ENCODE data around the gene LIN37. TPM values are rescaled to one million over a fixed set of nuclear protein-coding genes. Genes with fewer than 3 reads are reported as not detected.

LIN37 gene
- total and polyA plus RNA-seq, 2 experiments from 2014 or later = 4.3 to 6.8 TPM

DNA sequence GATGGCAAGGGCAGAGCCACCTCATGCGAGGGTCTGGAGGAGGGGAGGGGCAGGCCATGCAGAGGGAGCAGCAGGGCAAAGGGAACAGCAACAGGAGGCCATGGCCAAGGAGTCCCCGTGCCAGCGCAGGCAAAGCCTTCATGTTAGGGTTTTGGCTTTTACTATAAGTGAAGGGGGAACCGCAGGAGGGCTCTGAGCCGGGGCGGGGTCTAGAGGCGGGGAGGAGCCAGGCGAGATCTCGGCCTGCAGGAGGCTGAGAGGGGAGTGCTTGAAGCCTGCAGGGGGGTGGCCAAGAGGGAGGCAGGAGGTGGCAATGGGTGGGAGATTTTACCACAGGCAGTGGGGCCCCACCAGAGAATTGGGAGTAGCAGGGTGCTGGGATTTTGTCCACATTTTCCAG is 33.3 kb downstream of the LIN37 start:
- H3K4me3 ChIP-seq = no peak overlapping the region
- H3F3A ChIP-seq (replicated peaks; ENCODE audit: low read depth) = 0 out of 2 replicates have a peak, but pooled peaks cover 3% of the 10 kb centered on the region
- no peaks in the 10 kb centered on the region for H3K79me2 ChIP-seq (replicated peaks; ENCODE audit: insufficient read depth)
- DNase-seq (ENCODE audit: low spot score) (peak; percentile 51), ATAC-seq (peak; percentile 5)
- Mint-ChIP-seq H3K27me3 (ENCODE audit: insufficient read depth, low read depth, poor library complexity) (peaks cover 31% of the 10 kb centered on the region), H3K27ac (no peak overlapping the region), H3K36me3 (ENCODE audit: low read depth) (peaks cover 6% of the 10 kb centered on the region; the same call in 1 of the 3 replicates), H3K9me3 (no peaks in the 10 kb centered on the region), H3K4me3 (no peak overlapping the region; the same call in 2 of the 3 replicates), H3K4me1 (peaks cover 45% of the 10 kb centered on the region)
- H3K27ac ChIP-seq (ENCODE audit: low read depth) = no peak overlapping the region
- H3K4me1 ChIP-seq (ENCODE audit: insufficient read depth) = peaks cover 25% of the 10 kb centered on the region
- no peak overlapping the region for H2AFZ ChIP-seq
- H3K27me3 ChIP-seq (ENCODE audit: insufficient read depth) = peaks cover 6% of the 10 kb centered on the region
- H4K20me1 ChIP-seq (replicated peaks; ENCODE audit: insufficient read depth) = no peaks in the 10 kb centered on the region
- no peaks in the 10 kb centered on the region for H3K9me2 ChIP-seq (ENCODE audit: insufficient read depth)
- no peak overlapping the region for H3K4me2 ChIP-seq
- H3K36me3 ChIP-seq (ENCODE audit: insufficient read depth) = no peaks in the 10 kb centered on the region
- TF ChIP-seq, protein P1, sequence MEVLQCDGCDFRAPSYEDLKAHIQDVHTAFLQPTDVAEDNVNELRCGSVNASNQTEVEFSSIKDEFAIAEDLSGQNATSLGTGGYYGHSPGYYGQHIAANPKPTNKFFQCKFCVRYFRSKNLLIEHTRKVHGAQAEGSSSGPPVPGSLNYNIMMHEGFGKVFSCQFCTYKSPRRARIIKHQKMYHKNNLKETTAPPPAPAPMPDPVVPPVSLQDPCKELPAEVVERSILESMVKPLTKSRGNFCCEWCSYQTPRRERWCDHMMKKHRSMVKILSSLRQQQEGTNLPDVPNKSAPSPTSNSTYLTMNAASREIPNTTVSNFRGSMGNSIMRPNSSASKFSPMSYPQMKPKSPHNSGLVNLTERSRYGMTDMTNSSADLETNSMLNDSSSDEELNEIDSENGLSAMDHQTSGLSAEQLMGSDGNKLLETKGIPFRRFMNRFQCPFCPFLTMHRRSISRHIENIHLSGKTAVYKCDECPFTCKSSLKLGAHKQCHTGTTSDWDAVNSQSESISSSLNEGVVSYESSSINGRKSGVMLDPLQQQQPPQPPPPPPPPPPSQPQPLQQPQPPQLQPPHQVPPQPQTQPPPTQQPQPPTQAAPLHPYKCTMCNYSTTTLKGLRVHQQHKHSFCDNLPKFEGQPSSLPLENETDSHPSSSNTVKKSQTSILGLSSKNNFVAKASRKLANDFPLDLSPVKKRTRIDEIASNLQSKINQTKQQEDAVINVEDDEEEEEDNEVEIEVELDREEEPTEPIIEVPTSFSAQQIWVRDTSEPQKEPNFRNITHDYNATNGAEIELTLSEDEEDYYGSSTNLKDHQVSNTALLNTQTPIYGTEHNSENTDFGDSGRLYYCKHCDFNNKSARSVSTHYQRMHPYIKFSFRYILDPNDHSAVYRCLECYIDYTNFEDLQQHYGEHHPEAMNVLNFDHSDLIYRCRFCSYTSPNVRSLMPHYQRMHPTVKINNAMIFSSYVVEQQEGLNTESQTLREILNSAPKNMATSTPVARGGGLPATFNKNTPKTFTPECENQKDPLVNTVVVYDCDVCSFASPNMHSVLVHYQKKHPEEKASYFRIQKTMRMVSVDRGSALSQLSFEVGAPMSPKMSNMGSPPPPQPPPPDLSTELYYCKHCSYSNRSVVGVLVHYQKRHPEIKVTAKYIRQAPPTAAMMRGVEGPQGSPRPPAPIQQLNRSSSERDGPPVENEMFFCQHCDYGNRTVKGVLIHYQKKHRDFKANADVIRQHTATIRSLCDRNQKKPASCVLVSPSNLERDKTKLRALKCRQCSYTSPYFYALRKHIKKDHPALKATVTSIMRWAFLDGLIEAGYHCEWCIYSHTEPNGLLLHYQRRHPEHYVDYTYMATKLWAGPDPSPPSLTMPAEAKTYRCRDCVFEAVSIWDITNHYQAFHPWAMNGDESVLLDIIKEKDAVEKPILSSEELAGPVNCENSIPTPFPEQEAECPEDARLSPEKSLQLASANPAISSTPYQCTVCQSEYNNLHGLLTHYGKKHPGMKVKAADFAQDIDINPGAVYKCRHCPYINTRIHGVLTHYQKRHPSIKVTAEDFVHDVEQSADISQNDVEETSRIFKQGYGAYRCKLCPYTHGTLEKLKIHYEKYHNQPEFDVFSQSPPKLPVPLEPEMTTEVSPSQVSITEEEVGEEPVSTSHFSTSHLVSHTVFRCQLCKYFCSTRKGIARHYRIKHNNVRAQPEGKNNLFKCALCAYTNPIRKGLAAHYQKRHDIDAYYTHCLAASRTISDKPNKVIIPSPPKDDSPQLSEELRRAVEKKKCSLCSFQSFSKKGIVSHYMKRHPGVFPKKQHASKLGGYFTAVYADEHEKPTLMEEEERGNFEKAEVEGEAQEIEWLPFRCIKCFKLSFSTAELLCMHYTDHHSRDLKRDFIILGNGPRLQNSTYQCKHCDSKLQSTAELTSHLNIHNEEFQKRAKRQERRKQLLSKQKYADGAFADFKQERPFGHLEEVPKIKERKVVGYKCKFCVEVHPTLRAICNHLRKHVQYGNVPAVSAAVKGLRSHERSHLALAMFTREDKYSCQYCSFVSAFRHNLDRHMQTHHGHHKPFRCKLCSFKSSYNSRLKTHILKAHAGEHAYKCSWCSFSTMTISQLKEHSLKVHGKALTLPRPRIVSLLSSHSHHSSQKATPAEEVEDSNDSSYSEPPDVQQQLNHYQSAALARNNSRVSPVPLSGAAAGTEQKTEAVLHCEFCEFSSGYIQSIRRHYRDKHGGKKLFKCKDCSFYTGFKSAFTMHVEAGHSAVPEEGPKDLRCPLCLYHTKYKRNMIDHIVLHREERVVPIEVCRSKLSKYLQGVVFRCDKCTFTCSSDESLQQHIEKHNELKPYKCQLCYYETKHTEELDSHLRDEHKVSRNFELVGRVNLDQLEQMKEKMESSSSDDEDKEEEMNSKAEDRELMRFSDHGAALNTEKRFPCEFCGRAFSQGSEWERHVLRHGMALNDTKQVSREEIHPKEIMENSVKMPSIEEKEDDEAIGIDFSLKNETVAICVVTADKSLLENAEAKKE (CRISPR knock-in tag; IDR thresholded peaks at IDR 0.05) = no peak
- TF ChIP-seq ZNF331 (CRISPR knock-in tag; IDR thresholded peaks at IDR 0.05; ENCODE audit: low read depth) (no peak), NANOG (IDR thresholded peaks at IDR 0.05; ENCODE audit: borderline replicate concordance) (no peak), JUNB (IDR thresholded peaks at IDR 0.05; ENCODE audit: unreplicated experiment) (no peak), EZH2 (IDR thresholded peaks at IDR 0.05; ENCODE audit: low read depth, unreplicated experiment) (no peak), STAT1 (IDR thresholded peaks at IDR 0.05; ENCODE audit: unreplicated experiment) (no peak), EZH2phosphoT487 (IDR thresholded peaks at IDR 0.05; ENCODE audit: unreplicated experiment) (no peak), CREB1 (CRISPR knock-in tag; IDR thresholded peaks at IDR 0.05; ENCODE audit: low read depth) (no peak)
- TF ChIP-seq, protein P2, sequence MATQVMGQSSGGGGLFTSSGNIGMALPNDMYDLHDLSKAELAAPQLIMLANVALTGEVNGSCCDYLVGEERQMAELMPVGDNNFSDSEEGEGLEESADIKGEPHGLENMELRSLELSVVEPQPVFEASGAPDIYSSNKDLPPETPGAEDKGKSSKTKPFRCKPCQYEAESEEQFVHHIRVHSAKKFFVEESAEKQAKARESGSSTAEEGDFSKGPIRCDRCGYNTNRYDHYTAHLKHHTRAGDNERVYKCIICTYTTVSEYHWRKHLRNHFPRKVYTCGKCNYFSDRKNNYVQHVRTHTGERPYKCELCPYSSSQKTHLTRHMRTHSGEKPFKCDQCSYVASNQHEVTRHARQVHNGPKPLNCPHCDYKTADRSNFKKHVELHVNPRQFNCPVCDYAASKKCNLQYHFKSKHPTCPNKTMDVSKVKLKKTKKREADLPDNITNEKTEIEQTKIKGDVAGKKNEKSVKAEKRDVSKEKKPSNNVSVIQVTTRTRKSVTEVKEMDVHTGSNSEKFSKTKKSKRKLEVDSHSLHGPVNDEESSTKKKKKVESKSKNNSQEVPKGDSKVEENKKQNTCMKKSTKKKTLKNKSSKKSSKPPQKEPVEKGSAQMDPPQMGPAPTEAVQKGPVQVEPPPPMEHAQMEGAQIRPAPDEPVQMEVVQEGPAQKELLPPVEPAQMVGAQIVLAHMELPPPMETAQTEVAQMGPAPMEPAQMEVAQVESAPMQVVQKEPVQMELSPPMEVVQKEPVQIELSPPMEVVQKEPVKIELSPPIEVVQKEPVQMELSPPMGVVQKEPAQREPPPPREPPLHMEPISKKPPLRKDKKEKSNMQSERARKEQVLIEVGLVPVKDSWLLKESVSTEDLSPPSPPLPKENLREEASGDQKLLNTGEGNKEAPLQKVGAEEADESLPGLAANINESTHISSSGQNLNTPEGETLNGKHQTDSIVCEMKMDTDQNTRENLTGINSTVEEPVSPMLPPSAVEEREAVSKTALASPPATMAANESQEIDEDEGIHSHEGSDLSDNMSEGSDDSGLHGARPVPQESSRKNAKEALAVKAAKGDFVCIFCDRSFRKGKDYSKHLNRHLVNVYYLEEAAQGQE (IDR thresholded peaks at IDR 0.05; ENCODE audit: unreplicated experiment) = no peak
- TF ChIP-seq, protein P3, sequence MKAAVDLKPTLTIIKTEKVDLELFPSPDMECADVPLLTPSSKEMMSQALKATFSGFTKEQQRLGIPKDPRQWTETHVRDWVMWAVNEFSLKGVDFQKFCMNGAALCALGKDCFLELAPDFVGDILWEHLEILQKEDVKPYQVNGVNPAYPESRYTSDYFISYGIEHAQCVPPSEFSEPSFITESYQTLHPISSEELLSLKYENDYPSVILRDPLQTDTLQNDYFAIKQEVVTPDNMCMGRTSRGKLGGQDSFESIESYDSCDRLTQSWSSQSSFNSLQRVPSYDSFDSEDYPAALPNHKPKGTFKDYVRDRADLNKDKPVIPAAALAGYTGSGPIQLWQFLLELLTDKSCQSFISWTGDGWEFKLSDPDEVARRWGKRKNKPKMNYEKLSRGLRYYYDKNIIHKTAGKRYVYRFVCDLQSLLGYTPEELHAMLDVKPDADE (IDR thresholded peaks at IDR 0.05) = no peak

Measured in GM23338 (cell line).